ENCODE results near the gene PHC3. TPM values are rescaled to one million over a fixed set of nuclear protein-coding genes. Genes with fewer than 3 reads are reported as not detected.

PHC3 gene
- total and polyA plus RNA-seq, 2 of the 13 experiments (the other 11 are each of a cell fraction or from before 2014, with no cell fraction given): 24.1 to 49.0 TPM

GRCh38 chr3:170221924-170222646 lies 40.6 kb upstream of the PHC3 start, which contains the start of gene PRKCI (continued):
- TF ChIP-seq SYNCRIP (IDR thresholded peaks at IDR 0.05; ENCODE audit: insufficient read depth, low read depth, low read length) (no peak), ZNF3 (CRISPR knock-in tag; IDR thresholded peaks at IDR 0.05) (no peak), KAT8 (CRISPR knock-in tag; IDR thresholded peaks at IDR 0.05) (peak; percentile 60; the same call in 1 of the 2 replicates), IKZF4 (CRISPR knock-in tag; IDR thresholded peaks at IDR 0.05; ENCODE audit: borderline replicate concordance, low read depth, not compliant biosample characterization) (no peak), ZNF33B (CRISPR knock-in tag; IDR thresholded peaks at IDR 0.05) (0 out of 2 replicates have a peak, but pooled peaks have one; percentile 47), JUNB (CRISPR knock-in tag; IDR thresholded peaks at IDR 0.05; ENCODE audit: borderline replicate concordance) (no peak), ZNF101 (CRISPR knock-in tag; IDR thresholded peaks at IDR 0.05; ENCODE audit: borderline replicate concordance, low read depth) (no peak), ZNF20 (CRISPR knock-in tag; IDR thresholded peaks at IDR 0.05) (no peak), ZNF788 (CRISPR knock-in tag; IDR thresholded peaks at IDR 0.05; ENCODE audit: borderline replicate concordance) (peak; percentile 15; the same call in 1 of the 2 replicates), ZNF761 (CRISPR knock-in tag; conservative IDR thresholded peaks at IDR 0.05) (no peak), BHLHE40 (IDR thresholded peaks at IDR 0.05; ENCODE audit: low read length) (peak; percentile 97), ATF7-NPFF (CRISPR knock-in tag; IDR thresholded peaks at IDR 0.05; ENCODE audit: low read depth) (no peak), ZNF510 (CRISPR knock-in tag; IDR thresholded peaks at IDR 0.05; ENCODE audit: low read depth) (no peak), HIVEP1 (CRISPR knock-in tag; IDR thresholded peaks at IDR 0.05) (peak; percentile 70; the same call in 1 of the 2 replicates), ATF1 (CRISPR knock-in tag; IDR thresholded peaks at IDR 0.05) (peak; percentile 77), ZNF883 (CRISPR knock-in tag; IDR thresholded peaks at IDR 0.05; ENCODE audit: not compliant biosample characterization) (no peak), TOE1 (CRISPR knock-in tag; IDR thresholded peaks at IDR 0.05) (no peak), ZNF251 (CRISPR knock-in tag; IDR thresholded peaks at IDR 0.05) (no peak), SMAD3 (CRISPR knock-in tag; IDR thresholded peaks at IDR 0.05) (no peak), NONO (IDR thresholded peaks at IDR 0.05) (peak; percentile 94), NONO (CRISPR knock-in tag; conservative IDR thresholded peaks at IDR 0.05) (no peak; the same call in 1 of the 2 replicates)
- TF ChIP-seq, protein P1, sequence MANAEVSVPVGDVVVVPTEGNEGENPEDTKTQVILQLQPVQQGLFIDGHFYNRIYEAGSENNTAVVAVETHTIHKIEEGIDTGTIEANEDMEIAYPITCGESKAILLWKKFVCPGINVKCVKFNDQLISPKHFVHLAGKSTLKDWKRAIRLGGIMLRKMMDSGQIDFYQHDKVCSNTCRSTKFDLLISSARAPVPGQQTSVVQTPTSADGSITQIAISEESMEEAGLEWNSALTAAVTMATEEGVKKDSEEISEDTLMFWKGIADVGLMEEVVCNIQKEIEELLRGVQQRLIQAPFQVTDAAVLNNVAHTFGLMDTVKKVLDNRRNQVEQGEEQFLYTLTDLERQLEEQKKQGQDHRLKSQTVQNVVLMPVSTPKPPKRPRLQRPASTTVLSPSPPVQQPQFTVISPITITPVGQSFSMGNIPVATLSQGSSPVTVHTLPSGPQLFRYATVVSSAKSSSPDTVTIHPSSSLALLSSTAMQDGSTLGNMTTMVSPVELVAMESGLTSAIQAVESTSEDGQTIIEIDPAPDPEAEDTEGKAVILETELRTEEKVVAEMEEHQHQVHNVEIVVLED (CRISPR knock-in tag; IDR thresholded peaks at IDR 0.05; ENCODE audit: borderline replicate concordance): peak; percentile 83
- TF ChIP-seq, protein P2, sequence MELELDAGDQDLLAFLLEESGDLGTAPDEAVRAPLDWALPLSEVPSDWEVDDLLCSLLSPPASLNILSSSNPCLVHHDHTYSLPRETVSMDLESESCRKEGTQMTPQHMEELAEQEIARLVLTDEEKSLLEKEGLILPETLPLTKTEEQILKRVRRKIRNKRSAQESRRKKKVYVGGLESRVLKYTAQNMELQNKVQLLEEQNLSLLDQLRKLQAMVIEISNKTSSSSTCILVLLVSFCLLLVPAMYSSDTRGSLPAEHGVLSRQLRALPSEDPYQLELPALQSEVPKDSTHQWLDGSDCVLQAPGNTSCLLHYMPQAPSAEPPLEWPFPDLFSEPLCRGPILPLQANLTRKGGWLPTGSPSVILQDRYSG (CRISPR knock-in tag; IDR thresholded peaks at IDR 0.05): no peak
- TF ChIP-seq, protein P3, sequence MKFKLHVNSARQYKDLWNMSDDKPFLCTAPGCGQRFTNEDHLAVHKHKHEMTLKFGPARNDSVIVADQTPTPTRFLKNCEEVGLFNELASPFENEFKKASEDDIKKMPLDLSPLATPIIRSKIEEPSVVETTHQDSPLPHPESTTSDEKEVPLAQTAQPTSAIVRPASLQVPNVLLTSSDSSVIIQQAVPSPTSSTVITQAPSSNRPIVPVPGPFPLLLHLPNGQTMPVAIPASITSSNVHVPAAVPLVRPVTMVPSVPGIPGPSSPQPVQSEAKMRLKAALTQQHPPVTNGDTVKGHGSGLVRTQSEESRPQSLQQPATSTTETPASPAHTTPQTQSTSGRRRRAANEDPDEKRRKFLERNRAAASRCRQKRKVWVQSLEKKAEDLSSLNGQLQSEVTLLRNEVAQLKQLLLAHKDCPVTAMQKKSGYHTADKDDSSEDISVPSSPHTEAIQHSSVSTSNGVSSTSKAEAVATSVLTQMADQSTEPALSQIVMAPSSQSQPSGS (CRISPR knock-in tag; IDR thresholded peaks at IDR 0.05): peak; percentile 74
